Hematopoietic multipotent progenitor cell treated with erythropoietin and hydrocortisone succinate and interleukin-3 and kit ligand, for 4 days (in vitro differentiated cells): ENCODE measurements around the gene TRIM71.
"Not testable (repeated sequence)": the region's sequence is repeated elsewhere in the genome, so short reads cannot be mapped to it uniquely, and the experiment has no call there.

Experiments used
- DNase-seq: peaks from one replicate; pipeline ENCODE4 v3.0.0-alpha.2; 2015

The TRIM71 gene

GRCh38 chr3:32892625-32893598 lies 75.1 kb downstream of the TRIM71 start:
- DNase-seq = no peak

DNA sequence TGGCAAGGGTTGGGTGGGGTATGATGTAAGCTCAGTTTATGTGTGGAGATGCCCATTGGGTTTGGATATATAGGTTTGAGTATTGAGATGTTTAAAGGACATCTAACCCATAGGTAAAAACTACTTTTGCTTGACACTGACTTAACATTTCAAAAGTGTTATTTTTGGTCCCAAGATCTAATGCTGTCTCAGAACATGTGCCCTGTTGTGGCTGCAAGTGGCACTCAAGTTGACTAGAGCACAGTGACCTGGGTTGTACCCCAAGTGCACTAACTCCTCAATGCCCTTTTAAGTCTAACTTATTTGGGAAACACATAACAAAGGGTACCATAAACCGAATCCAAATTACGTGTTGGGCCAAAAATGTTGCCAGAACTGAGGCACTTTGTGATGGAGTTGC lies 77.2 kb downstream of the TRIM71 start:
- DNase-seq = no peak

GRCh38 chr3:32895701-32896100 lies 77.9 kb downstream of the TRIM71 start:
- DNase-seq = no peak

DNA sequence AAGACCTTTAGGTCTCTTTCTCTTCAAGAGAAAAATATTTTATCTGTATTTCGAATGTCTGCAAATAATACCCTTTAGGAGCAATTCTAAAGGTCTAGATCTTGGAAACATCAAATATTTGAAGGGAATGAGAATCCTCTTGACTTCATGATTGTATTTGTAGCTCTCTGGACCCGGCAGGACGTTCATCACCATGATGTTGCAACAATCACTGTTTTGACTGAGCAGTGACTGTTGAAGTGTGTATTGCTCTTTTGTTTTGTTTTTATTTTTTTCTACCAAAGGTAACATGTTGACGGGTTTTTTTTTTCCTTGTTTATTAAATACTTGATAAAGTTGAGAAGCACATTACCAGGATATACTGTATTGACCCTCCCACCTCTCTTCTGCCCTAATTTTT lies 78.3 kb downstream of the TRIM71 start:
- no peak for DNase-seq

DNA sequence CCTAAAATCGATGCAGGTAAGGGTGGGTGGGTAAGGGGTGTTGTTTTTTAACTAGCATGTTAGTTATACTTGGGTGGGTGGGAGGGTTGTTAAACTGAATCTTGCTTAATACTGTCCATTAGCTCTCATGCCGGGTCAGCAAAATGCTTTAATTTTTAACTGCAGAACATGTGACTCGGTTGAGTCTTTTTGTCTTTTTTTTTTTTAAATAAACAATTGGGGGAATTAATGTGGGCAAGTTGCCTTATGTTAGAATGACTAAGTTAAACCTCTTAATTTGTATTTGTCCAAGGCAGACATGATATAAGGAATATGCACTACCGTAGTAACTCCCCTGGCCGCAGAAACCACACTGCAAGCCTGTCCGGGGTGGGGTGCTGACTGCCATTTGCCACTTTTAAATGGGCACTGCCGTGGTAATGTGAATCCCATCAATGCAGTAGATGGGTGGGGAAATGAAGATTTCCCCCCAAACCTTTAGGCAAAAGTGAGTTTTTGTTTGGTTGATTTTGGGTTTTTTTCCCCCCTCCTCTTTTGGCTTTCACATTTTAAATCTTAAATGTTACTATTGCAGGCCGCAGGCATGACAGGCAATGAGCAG lies 79.3 kb downstream of the TRIM71 start:
- DNase-seq = no peak

DNA sequence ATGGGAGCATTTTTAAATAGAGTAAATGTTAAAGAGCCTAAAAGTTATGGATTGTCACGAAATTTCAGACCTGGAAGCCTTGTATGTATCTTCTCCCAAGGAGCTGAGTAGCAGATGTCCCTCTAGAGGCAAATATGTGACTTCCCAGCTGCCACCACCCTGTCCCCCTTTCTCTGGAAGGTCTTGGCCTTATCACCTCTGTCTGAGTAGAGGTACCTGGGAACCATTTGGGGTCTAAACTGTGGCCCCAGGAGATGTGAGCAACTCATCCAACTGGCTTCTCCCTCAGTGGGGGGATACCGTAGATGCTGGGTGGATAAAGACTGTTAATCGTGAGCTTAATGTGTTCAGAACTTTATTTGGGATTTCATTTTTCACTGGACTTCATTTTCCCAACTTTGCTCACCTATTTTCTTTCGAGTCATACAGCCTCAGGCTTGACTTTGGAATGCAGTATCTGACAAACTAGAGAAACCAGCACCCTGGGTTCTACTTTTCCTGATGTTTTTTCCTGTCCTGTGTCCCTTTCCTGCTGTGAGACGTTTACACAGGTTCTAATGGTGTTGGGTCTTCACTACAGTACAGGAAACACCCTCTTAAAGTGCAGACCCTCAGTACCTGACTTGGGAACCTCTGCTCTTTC lies 80.3 kb downstream of the TRIM71 start:
- DNase-seq = no peak

DNA sequence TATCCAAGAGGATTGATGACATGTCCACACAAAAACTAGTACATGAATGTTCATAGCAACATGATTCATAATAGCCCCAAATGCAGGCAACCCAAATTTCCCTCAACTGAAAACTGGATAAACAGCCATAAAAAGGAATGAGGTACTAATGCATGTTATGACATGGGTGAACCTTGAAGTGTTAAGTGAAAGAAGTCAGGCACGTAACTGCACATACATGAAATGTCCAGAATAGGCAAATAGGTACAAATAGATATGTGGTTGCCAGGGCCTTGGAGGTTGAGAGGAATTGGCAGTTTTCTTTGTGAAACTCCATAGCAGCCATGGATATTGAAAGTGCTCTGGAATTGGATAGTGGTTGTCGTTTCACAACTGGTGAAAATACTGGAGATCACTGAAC lies 81.5 kb downstream of the TRIM71 start:
- DNase-seq = no peak

GRCh38 chr3:32901005-32901932 lies 83.5 kb downstream of the TRIM71 start:
- peak; percentile 48 for DNase-seq

GRCh38 chr3:32902887-32903371 lies 85.1 kb downstream of the TRIM71 start:
- DNase-seq = peak; percentile 51

GRCh38 chr3:32903953-32904352 lies 86.2 kb downstream of the TRIM71 start:
- DNase-seq = no peak

DNA sequence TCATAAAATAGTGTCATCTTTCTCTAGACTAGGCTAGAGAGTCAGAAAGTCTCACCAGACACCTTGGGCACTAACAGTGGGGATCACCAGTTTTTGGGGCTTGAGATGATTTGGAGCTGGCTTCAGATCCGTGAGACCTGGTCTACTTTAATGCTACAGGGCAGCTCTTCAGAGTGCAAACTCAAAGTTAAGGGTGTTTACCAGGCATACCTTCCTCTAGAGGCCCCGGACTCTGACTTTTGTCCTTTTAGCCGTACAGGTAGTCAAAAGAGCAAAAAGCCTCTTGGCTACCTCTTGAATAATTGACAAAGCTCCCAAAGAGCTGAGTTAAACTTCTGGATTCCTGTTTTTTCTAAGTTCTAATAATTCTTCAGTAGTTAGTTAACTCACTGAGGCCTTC lies 92.2 kb downstream of the TRIM71 start:
- DNase-seq = no peak

- DNase-seq = no peak
Measured at GRCh38 chr3:32910954-32911353, 93.2 kb downstream of the TRIM71 start.

DNA sequence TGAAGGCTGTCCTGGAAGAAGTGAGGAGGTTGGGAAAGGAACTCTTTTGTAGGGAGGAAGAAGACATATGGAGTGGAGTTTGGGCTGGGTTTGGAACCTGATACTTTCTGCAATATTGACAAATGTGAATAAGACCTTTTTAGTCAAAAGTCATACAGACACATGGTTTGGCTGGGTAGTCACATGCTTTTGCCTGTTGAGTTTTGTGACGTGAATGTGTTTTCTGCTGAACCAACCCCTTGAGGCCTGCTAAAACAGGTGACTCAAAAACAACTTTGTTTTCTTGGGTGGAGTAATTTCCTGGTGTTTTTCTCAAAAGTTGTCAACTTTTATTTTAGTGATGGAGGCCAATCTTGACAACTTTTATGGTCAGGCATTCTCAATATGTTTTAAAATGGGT lies 94.2 kb downstream of the TRIM71 start:
- no peak for DNase-seq

GRCh38 chr3:32913790-32914446 lies 96.1 kb downstream of the TRIM71 start:
- peak; percentile 11 for DNase-seq

DNA sequence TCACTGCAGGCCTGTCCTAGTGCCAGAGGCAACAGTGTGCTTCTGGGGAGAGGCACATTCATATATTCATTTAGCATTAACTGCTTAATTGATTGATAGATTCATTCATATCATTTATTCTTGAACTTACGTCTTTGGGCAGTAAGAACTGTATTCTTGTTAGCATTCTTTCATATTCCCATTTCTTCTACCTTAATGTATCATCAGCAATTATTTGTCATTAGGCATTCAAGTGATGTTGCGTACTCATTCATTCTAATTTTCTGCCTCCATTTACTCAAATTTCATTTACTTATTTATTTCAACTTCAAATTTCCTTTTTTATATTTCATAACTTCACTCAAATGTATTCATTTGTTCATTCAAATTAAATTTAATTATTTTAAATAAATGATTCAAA lies 102.1 kb downstream of the TRIM71 start:
- DNase-seq = no peak

GRCh38 chr3:32922078-32922477 lies 104.3 kb downstream of the TRIM71 start:
- DNase-seq = no peak

- DNase-seq = no peak
Measured at GRCh38 chr3:32930161-32930560, 112.4 kb downstream of the TRIM71 start.

GRCh38 chr3:32931273-32931672 lies 113.5 kb downstream of the TRIM71 start:
- not testable (repeated sequence) for DNase-seq

DNA sequence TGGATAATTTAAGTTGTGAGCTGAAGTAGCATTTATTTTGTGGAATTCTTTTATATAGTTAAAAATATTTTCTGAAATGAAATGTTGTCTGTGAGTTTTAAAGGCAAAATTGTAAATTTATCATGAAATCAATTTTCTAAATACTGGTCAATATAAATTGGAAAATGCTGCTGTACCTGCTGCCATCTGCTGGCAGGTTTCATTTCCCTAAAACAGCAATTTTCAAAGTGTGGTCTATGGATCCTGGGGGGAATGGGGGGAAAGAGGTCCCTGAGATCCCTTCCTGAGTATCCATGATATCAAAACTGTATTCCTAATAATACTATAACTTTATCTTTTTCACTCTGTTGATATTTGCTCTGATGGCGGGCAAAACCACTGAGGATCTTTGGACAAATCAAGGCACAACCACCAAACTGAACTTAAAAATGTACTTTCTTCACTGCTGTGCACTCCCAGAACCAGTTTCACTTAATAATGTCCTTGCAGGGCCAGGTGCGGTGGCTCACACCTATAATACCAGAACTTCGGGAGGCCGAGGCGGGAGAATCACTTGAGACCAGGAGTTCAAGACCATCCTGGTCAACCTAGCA lies 116.4 kb downstream of the TRIM71 start:
- DNase-seq = peak; percentile 55

DNA sequence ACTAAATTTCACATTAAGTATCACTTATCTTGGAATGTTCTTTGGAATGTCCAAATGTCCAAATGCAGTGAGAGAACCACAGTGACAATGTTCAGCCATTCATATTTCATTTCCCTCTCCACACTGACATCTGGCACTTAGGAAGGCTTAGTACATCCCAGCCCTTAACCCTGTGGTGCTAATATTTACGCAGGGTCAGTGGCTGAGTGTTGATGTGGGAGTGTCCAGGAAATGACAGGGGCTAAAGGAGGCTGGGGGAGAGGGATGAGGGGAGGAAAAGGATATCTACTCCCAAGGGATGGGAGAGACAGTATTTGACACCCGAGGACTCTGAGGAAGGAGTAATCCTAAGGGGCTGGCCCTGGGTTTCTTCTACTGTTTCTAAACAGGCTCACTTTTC lies 119.5 kb downstream of the TRIM71 start:
- DNase-seq = no peak

- not testable (repeated sequence) for DNase-seq
Measured at GRCh38 chr3:32939531-32940284, 121.9 kb downstream of the TRIM71 start.
